PC-3 (cell line): Measurements from ENCODE around the gene DCDC1.

Source experiments
- CTCF ChIP-seq: fragments of 300-600 bp; sonication (generic); conservative IDR thresholded peaks from 2 replicates; pipeline ENCODE4 v1.5.1; 2017; ENCODE audit warnings: antibody characterized with exemption, low read depth, mild to moderate bottlenecking, low read length
- EZH2 ChIP-seq: fragments of 300-600 bp; sonication (generic); IDR thresholded peaks from one replicate; pipeline ENCODE4 v1.6.1; 2017; ENCODE audit warnings: antibody characterized with exemption, mild to moderate bottlenecking, low read length; ENCODE audit not compliant: unreplicated experiment

GRCh38 chr11:31417357-31417756 lies 47.8 kb upstream of the DCDC1 start:
- TF ChIP-seq EZH2 (no peak), CTCF (no peak)
